ENCODE measurements around the gene ASTN1. TPM values are rescaled to one million over a fixed set of nuclear protein-coding genes. Genes with fewer than 3 reads are reported as not detected.

The ASTN1 gene
- total RNA-seq, 1 experiment from 2014 or later: not detected

DNA sequence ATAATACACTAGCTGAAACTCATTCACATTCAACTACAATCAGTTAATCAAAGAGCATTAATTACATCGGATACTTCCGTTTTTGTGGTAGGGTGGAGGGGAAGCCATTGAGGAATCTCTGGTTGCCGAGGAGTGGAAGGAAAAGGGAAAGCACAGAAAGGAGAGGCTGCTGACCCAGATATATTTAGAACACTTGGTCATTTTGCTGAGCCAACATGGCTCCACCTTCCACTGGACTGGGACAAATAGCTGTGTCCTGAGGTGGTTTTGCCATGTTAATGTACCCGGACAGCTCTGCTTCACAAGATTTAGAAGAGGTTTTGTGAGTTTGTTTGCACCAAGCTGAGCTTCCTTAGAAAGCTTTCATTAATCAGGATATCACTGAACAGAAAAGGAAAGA is 26.2 kb downstream of the ASTN1 start:
- Histone ChIP-seq H3K27ac (no peak overlapping the region), H3K36me3 (ENCODE audit: low read depth) (no peaks in the 10 kb centered on the region), H3K9me3 (ENCODE audit: insufficient read depth, low read depth) (no peaks in the 10 kb centered on the region), H4K20me1 (ENCODE audit: insufficient read depth) (no peaks in the 10 kb centered on the region), H3F3A (ENCODE audit: insufficient read depth, low read depth) (no peaks in the 10 kb centered on the region), H3K9me2 (ENCODE audit: insufficient read depth) (no peaks in the 10 kb centered on the region), H3K4me3 (no peak overlapping the region), H3K79me2 (ENCODE audit: low read depth) (no peaks in the 10 kb centered on the region), H3K4me2 (no peak overlapping the region), H3K4me1 (replicated peaks; ENCODE audit: insufficient read depth) (no peaks in the 10 kb centered on the region), H3K27me3 (ENCODE audit: insufficient read depth, low read depth) (peaks cover 5% of the 10 kb centered on the region; the same call in 1 of the 2 replicates), H2AFZ (no peak overlapping the region)
- ChIA-PET CTCF (no interaction called here), POLR2A (ENCODE audit: unreplicated experiment) (no interaction called here)
- no TSS peak for BruUV-seq (replicated peaks)
- intact Hi-C loops (cut with micrococcal nuclease; ENCODE audit: unreplicated experiment): no loop called here
- TF ChIP-seq, protein P1, sequence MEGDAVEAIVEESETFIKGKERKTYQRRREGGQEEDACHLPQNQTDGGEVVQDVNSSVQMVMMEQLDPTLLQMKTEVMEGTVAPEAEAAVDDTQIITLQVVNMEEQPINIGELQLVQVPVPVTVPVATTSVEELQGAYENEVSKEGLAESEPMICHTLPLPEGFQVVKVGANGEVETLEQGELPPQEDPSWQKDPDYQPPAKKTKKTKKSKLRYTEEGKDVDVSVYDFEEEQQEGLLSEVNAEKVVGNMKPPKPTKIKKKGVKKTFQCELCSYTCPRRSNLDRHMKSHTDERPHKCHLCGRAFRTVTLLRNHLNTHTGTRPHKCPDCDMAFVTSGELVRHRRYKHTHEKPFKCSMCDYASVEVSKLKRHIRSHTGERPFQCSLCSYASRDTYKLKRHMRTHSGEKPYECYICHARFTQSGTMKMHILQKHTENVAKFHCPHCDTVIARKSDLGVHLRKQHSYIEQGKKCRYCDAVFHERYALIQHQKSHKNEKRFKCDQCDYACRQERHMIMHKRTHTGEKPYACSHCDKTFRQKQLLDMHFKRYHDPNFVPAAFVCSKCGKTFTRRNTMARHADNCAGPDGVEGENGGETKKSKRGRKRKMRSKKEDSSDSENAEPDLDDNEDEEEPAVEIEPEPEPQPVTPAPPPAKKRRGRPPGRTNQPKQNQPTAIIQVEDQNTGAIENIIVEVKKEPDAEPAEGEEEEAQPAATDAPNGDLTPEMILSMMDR (conservative IDR thresholded peaks at IDR 0.05): no peak
- TF ChIP-seq EZH2 (IDR thresholded peaks at IDR 0.05; ENCODE audit: low read depth): no peak
- no peak for DNase-seq

DNA sequence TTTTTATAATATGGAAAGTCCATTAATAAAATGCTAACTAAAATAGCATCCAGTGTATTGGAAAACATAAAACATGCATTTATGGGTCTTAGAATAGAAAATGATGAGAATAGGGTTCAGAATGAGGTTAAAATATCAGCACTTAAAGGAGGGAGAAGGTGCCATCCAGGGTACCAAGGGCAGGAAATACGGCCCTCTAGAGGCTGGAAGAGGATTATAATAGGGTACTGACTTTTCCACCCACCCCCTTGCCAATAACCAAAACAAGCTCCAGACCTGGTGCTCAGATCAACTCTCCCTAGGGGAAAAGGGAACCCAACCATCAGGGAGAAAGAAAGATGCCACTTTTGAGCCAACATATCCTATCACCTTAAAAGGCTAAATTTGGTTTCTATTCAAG is 26.7 kb downstream of the ASTN1 start:
- TF ChIP-seq, protein P1 (conservative IDR thresholded peaks at IDR 0.05): no peak
- no peak for TF ChIP-seq EZH2 (IDR thresholded peaks at IDR 0.05; ENCODE audit: low read depth)
- no peaks in the 10 kb centered on the region for H3K79me2 ChIP-seq (ENCODE audit: low read depth)
- H3K36me3 ChIP-seq (ENCODE audit: low read depth): no peaks in the 10 kb centered on the region
- H3K9me3 ChIP-seq (ENCODE audit: insufficient read depth, low read depth): no peaks in the 10 kb centered on the region
- H3K4me1 ChIP-seq (replicated peaks; ENCODE audit: insufficient read depth): no peaks in the 10 kb centered on the region
- no TSS peak for BruUV-seq (replicated peaks)
- H3K4me2 ChIP-seq: no peak overlapping the region
- H3K4me3 ChIP-seq: no peak overlapping the region
- no peaks in the 10 kb centered on the region for H3F3A ChIP-seq (ENCODE audit: insufficient read depth, low read depth)
- CTCF ChIA-PET: no interaction called here
- no peak for DNase-seq
- no peaks in the 10 kb centered on the region for H4K20me1 ChIP-seq (ENCODE audit: insufficient read depth)
- peaks cover 5% of the 10 kb centered on the region; the same call in 1 of the 2 replicates for H3K27me3 ChIP-seq (ENCODE audit: insufficient read depth, low read depth)
- no peak overlapping the region for H3K27ac ChIP-seq
- no peak overlapping the region for H2AFZ ChIP-seq
- intact Hi-C loops (cut with micrococcal nuclease; ENCODE audit: unreplicated experiment): no loop called here
- POLR2A ChIA-PET (ENCODE audit: unreplicated experiment): no interaction called here
- no peaks in the 10 kb centered on the region for H3K9me2 ChIP-seq (ENCODE audit: insufficient read depth)

DNA sequence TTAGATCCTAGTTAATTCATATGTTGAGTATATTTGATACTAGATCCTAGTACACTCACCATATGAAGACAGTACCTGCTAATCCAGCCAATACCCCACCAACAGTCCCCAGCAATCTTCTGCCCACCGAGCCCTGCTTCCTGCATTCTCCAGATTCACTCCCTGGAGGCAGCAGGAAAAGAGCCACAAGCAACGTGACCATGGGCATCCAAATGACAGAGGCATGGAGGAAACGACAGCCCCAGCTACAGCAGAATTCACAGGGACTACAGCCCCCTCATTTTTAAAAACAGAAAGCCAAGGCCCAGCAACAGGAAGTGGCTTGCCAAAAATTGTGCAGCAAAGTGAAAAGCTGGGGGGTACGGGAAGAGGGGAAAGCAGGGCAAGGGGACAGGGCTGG is 29.3 kb downstream of the ASTN1 start:
- Histone ChIP-seq H2AFZ (no peak overlapping the region), H3K9me3 (ENCODE audit: insufficient read depth, low read depth) (no peaks in the 10 kb centered on the region), H3K27ac (no peak overlapping the region), H3K27me3 (ENCODE audit: insufficient read depth, low read depth) (peaks cover 5% of the 10 kb centered on the region; the same call in 1 of the 2 replicates), H3K36me3 (ENCODE audit: low read depth) (no peaks in the 10 kb centered on the region), H3K4me1 (replicated peaks; ENCODE audit: insufficient read depth) (no peaks in the 10 kb centered on the region), H3K79me2 (ENCODE audit: low read depth) (no peaks in the 10 kb centered on the region), H3K4me3 (no peak overlapping the region), H3F3A (ENCODE audit: insufficient read depth, low read depth) (no peaks in the 10 kb centered on the region), H3K4me2 (no peak overlapping the region), H4K20me1 (ENCODE audit: insufficient read depth) (no peaks in the 10 kb centered on the region), H3K9me2 (ENCODE audit: insufficient read depth) (no peaks in the 10 kb centered on the region)
- no peak for DNase-seq
- CTCF ChIA-PET: no interaction called here
- no TSS peak for BruUV-seq (replicated peaks)
- POLR2A ChIA-PET (ENCODE audit: unreplicated experiment): no interaction called here
- intact Hi-C loops (cut with micrococcal nuclease; ENCODE audit: unreplicated experiment): no loop called here
- TF ChIP-seq, protein P1 (conservative IDR thresholded peaks at IDR 0.05): no peak
- no peak for TF ChIP-seq EZH2 (IDR thresholded peaks at IDR 0.05; ENCODE audit: low read depth)
